ENCODE data around the gene ATP2B2. TPM values are rescaled to one million over a fixed set of nuclear protein-coding genes. Genes with fewer than 3 reads are reported as not detected.

The ATP2B2 gene
- total RNA-seq, 1 donor from 2014 or later, result 3.7 TPM

GRCh38 chr3:10467204-10467603, 38.2 kb downstream of the ATP2B2 start:
- H3K9me3 ChIP-seq (ENCODE audit: control insufficient read depth in 3 of 3, low read length in 3 of 3), result no peaks in the 10 kb centered on the region
- H3K27ac ChIP-seq (ENCODE audit: low read depth, low read length), result peak overlapping the region; percentile 93
- H3K36me3 ChIP-seq (ENCODE audit: control insufficient read depth in 3 of 3, insufficient read depth in 3 of 3, low read length in 3 of 3), result no peaks in the 10 kb centered on the region
- peaks cover 62 to 92% (median 74%) of the 10 kb centered on the region in 3 donors for H3K4me1 ChIP-seq (ENCODE audit: control insufficient read depth in 3 of 3, insufficient read depth in 3 of 3, low read length in 3 of 3)
- H3K27me3 ChIP-seq (ENCODE audit: control insufficient read depth in 3 of 3, insufficient read depth in 3 of 3, low read length in 3 of 3), result peaks cover 0 to 6% (median 0%) of the 10 kb centered on the region in 3 donors
- H3K9ac ChIP-seq (ENCODE audit: low read depth in 1 of 3, low read length in 3 of 3), result peak overlapping the region in 1 of 3 donors; percentile 27
- H3K4me3 ChIP-seq (ENCODE audit: low read length in 3 of 3), result no peak overlapping the region

GRCh38 chr3:10466186-10466585, 39.2 kb downstream of the ATP2B2 start:
- peak overlapping the region; percentile 93 for H3K27ac ChIP-seq (ENCODE audit: low read depth, low read length)
- H3K4me1 ChIP-seq (ENCODE audit: control insufficient read depth in 3 of 3, insufficient read depth in 3 of 3, low read length in 3 of 3), result peaks cover 57 to 95% (median 82%) of the 10 kb centered on the region in 3 donors
- no peaks in the 10 kb centered on the region for H3K36me3 ChIP-seq (ENCODE audit: control insufficient read depth in 3 of 3, insufficient read depth in 3 of 3, low read length in 3 of 3)
- H3K4me3 ChIP-seq (ENCODE audit: low read length in 3 of 3), result no peak overlapping the region
- H3K9ac ChIP-seq (ENCODE audit: low read depth in 1 of 3, low read length in 3 of 3), result no peak overlapping the region
- no peaks in the 10 kb centered on the region for H3K9me3 ChIP-seq (ENCODE audit: control insufficient read depth in 3 of 3, low read length in 3 of 3)
- H3K27me3 ChIP-seq (ENCODE audit: control insufficient read depth in 3 of 3, insufficient read depth in 3 of 3, low read length in 3 of 3), result peaks cover 0 to 6% (median 0%) of the 10 kb centered on the region in 3 donors

- peaks cover 0 to 6% (median 0%) of the 10 kb centered on the region in 3 donors for H3K27me3 ChIP-seq (ENCODE audit: control insufficient read depth in 3 of 3, insufficient read depth in 3 of 3, low read length in 3 of 3)
- no peaks in the 10 kb centered on the region for H3K9me3 ChIP-seq (ENCODE audit: control insufficient read depth in 3 of 3, low read length in 3 of 3)
- peak overlapping the region in 2 of 3 donors; percentile 3 to 50 for H3K9ac ChIP-seq (ENCODE audit: low read depth in 1 of 3, low read length in 3 of 3)
- no peaks in the 10 kb centered on the region for H3K36me3 ChIP-seq (ENCODE audit: control insufficient read depth in 3 of 3, insufficient read depth in 3 of 3, low read length in 3 of 3)
- H3K4me3 ChIP-seq (ENCODE audit: low read length in 3 of 3), result no peak overlapping the region
- peaks cover 46 to 85% (median 74%) of the 10 kb centered on the region in 3 donors for H3K4me1 ChIP-seq (ENCODE audit: control insufficient read depth in 3 of 3, insufficient read depth in 3 of 3, low read length in 3 of 3)
- H3K27ac ChIP-seq (ENCODE audit: low read depth, low read length), result peak overlapping the region; percentile 90
Measured at GRCh38 chr3:10465161-10465560, 40.2 kb downstream of the ATP2B2 start.

GRCh38 chr3:10463533-10464434, 41.6 kb downstream of the ATP2B2 start:
- Histone ChIP-seq H3K36me3 (ENCODE audit: control insufficient read depth in 3 of 3, insufficient read depth in 3 of 3, low read length in 3 of 3) (peaks cover 0 to 2% (median 0%) of the 10 kb centered on the region in 3 donors), H3K4me1 (ENCODE audit: control insufficient read depth in 3 of 3, insufficient read depth in 3 of 3, low read length in 3 of 3) (peaks cover 33 to 73% (median 64%) of the 10 kb centered on the region in 3 donors), H3K27ac (ENCODE audit: low read depth, low read length) (peak overlapping the region; percentile 90), H3K9ac (ENCODE audit: low read depth in 1 of 3, low read length in 3 of 3) (peak overlapping the region in 2 of 3 donors; percentile 54 to 58), H3K27me3 (ENCODE audit: control insufficient read depth in 3 of 3, insufficient read depth in 3 of 3, low read length in 3 of 3) (peaks cover 0 to 6% (median 0%) of the 10 kb centered on the region in 3 donors), H3K9me3 (ENCODE audit: control insufficient read depth in 3 of 3, low read length in 3 of 3) (no peaks in the 10 kb centered on the region), H3K4me3 (ENCODE audit: low read length in 3 of 3) (peak overlapping the region; percentile 22 to 45 (median 23))

GRCh38 chr3:10462641-10463532, 42.5 kb downstream of the ATP2B2 start:
- no peak overlapping the region for H3K9ac ChIP-seq (ENCODE audit: low read depth in 1 of 3, low read length in 3 of 3)
- H3K4me1 ChIP-seq (ENCODE audit: control insufficient read depth in 3 of 3, insufficient read depth in 3 of 3, low read length in 3 of 3), result peaks cover 24 to 65% (median 57%) of the 10 kb centered on the region in 3 donors
- H3K4me3 ChIP-seq (ENCODE audit: low read length in 3 of 3), result no peak overlapping the region
- no peaks in the 10 kb centered on the region for H3K9me3 ChIP-seq (ENCODE audit: control insufficient read depth in 3 of 3, low read length in 3 of 3)
- H3K27ac ChIP-seq (ENCODE audit: low read depth, low read length), result peak overlapping the region; percentile 90
- H3K27me3 ChIP-seq (ENCODE audit: control insufficient read depth in 3 of 3, insufficient read depth in 3 of 3, low read length in 3 of 3), result peaks cover 0 to under 1% (median 0%) of the 10 kb centered on the region in 3 donors
- H3K36me3 ChIP-seq (ENCODE audit: control insufficient read depth in 3 of 3, insufficient read depth in 3 of 3, low read length in 3 of 3), result peaks cover 0 to 7% (median 0%) of the 10 kb centered on the region in 3 donors

GRCh38 chr3:10460951-10461545, 44.3 kb downstream of the ATP2B2 start:
- H3K4me3 ChIP-seq (ENCODE audit: low read length in 3 of 3), result no peak overlapping the region
- peaks cover 20 to 60% (median 45%) of the 10 kb centered on the region in 3 donors for H3K4me1 ChIP-seq (ENCODE audit: control insufficient read depth in 3 of 3, insufficient read depth in 3 of 3, low read length in 3 of 3)
- no peak overlapping the region for H3K9ac ChIP-seq (ENCODE audit: low read depth in 1 of 3, low read length in 3 of 3)
- H3K27me3 ChIP-seq (ENCODE audit: control insufficient read depth in 3 of 3, insufficient read depth in 3 of 3, low read length in 3 of 3), result no peaks in the 10 kb centered on the region
- H3K27ac ChIP-seq (ENCODE audit: low read depth, low read length), result no peak overlapping the region
- no peaks in the 10 kb centered on the region for H3K9me3 ChIP-seq (ENCODE audit: control insufficient read depth in 3 of 3, low read length in 3 of 3)
- peaks cover 0 to 11% (median 3%) of the 10 kb centered on the region in 3 donors for H3K36me3 ChIP-seq (ENCODE audit: control insufficient read depth in 3 of 3, insufficient read depth in 3 of 3, low read length in 3 of 3)

GRCh38 chr3:10459954-10460754, 45.2 kb downstream of the ATP2B2 start:
- H3K27me3 ChIP-seq (ENCODE audit: control insufficient read depth in 3 of 3, insufficient read depth in 3 of 3, low read length in 3 of 3), result no peaks in the 10 kb centered on the region
- H3K4me1 ChIP-seq (ENCODE audit: control insufficient read depth in 3 of 3, insufficient read depth in 3 of 3, low read length in 3 of 3), result peaks cover 20 to 56% (median 42%) of the 10 kb centered on the region in 3 donors
- H3K9me3 ChIP-seq (ENCODE audit: control insufficient read depth in 3 of 3, low read length in 3 of 3), result no peaks in the 10 kb centered on the region
- no peak overlapping the region for H3K27ac ChIP-seq (ENCODE audit: low read depth, low read length)
- H3K4me3 ChIP-seq (ENCODE audit: low read length in 3 of 3), result no peak overlapping the region
- H3K9ac ChIP-seq (ENCODE audit: low read depth in 1 of 3, low read length in 3 of 3), result no peak overlapping the region
- peaks cover 0 to 11% (median 3%) of the 10 kb centered on the region in 3 donors for H3K36me3 ChIP-seq (ENCODE audit: control insufficient read depth in 3 of 3, insufficient read depth in 3 of 3, low read length in 3 of 3)

- Histone ChIP-seq H3K27me3 (ENCODE audit: control insufficient read depth in 3 of 3, insufficient read depth in 3 of 3, low read length in 3 of 3) (no peaks in the 10 kb centered on the region), H3K4me1 (ENCODE audit: control insufficient read depth in 3 of 3, insufficient read depth in 3 of 3, low read length in 3 of 3) (peaks cover 0 to 36% (median 20%) of the 10 kb centered on the region in 3 donors), H3K9ac (ENCODE audit: low read depth in 1 of 3, low read length in 3 of 3) (no peak overlapping the region), H3K27ac (ENCODE audit: low read depth, low read length) (no peak overlapping the region), H3K9me3 (ENCODE audit: control insufficient read depth in 3 of 3, low read length in 3 of 3) (no peaks in the 10 kb centered on the region), H3K36me3 (ENCODE audit: control insufficient read depth in 3 of 3, insufficient read depth in 3 of 3, low read length in 3 of 3) (peaks cover 0 to 11% (median 3%) of the 10 kb centered on the region in 3 donors), H3K4me3 (ENCODE audit: low read length in 3 of 3) (no peak overlapping the region)
Measured at GRCh38 chr3:10457560-10457959, 47.8 kb downstream of the ATP2B2 start.

- Histone ChIP-seq H3K4me3 (ENCODE audit: low read length in 3 of 3) (no peak overlapping the region), H3K4me1 (ENCODE audit: control insufficient read depth in 3 of 3, insufficient read depth in 3 of 3, low read length in 3 of 3) (peaks cover 0 to 37% (median 14%) of the 10 kb centered on the region in 3 donors), H3K27me3 (ENCODE audit: control insufficient read depth in 3 of 3, insufficient read depth in 3 of 3, low read length in 3 of 3) (peaks cover 0 to 3% (median 0%) of the 10 kb centered on the region in 3 donors), H3K9me3 (ENCODE audit: control insufficient read depth in 3 of 3, low read length in 3 of 3) (no peaks in the 10 kb centered on the region), H3K9ac (ENCODE audit: low read depth in 1 of 3, low read length in 3 of 3) (peak overlapping the region in 1 of 3 donors; percentile 25), H3K27ac (ENCODE audit: low read depth, low read length) (no peak overlapping the region), H3K36me3 (ENCODE audit: control insufficient read depth in 3 of 3, insufficient read depth in 3 of 3, low read length in 3 of 3) (peaks cover 0 to 11% (median 3%) of the 10 kb centered on the region in 3 donors)
Measured at GRCh38 chr3:10456981-10457380, 48.4 kb downstream of the ATP2B2 start.
